Measurements from ENCODE around the gene HTR2C.
"Not testable (repeated sequence)": the region's sequence is repeated elsewhere in the genome, so short reads cannot be mapped to it uniquely, and the experiment has no call there.

HTR2C gene

DNA sequence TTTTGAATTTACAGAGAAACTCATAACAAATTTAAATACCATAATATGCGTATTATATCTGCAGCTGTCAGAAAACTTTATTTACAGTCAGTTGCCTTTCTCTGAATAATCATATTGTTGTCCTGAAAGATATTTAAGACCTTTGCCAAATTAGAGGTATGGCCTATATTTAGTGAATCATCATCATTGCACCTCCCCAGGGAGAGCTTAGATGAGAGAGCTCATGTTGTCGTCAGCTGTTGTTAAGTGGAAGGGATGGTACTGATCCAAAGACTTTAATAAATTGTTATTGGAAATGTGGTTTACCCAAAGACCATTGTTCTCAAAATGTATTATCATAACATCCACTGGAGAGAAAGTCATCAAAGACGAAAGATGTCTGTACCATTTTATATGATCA, 128.6 kb downstream of the HTR2C start:
- no peak for DNase-seq (ENCODE audit: low spot score)

DNA sequence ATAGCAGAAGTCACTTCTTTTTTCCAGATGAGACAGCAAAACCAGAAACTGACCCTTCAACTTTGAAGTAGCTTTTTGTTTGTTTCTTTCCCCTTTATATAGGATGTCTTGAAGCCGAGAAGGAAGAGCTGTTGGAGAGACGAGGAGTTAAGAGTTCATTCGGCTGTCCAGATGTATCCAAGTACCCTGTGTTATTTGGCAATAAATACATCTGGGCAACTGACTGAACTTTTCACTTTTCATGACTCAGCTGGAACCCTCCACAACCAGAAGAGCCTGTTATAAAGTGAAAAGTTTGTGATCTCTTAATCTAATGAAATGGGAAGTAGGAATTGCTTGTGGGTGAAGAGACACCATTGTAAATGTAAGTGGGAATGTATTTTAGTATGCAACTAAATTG, 131.2 kb downstream of the HTR2C start:
- no peak for DNase-seq (ENCODE audit: low spot score)

GRCh38 chrX:114717921-114718320, 134.0 kb downstream of the HTR2C start:
- DNase-seq (ENCODE audit: low spot score) = no peak

DNA sequence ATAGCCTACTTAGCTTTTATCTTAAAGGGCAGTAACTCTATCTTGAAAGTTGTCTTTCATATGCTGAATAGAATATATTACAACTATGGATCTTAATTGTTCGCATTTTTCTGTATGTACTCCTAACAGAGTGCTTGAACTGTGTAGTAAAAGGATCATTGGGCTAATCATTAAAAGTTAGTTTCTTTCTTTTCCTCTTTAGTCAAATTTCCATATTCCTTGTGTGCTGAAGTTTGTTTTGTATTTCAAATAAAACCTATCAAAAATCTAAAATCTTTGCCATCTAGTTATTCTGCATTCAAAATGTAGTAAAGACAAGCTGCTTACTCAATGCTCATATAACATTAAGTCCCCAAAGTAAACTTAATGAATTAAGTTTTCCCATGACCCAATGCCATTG, 182.7 kb downstream of the HTR2C start:
- DNase-seq (ENCODE audit: low spot score) = no peak

- DNase-seq (ENCODE audit: low spot score) = no peak
Observed at GRCh38 chrX:114774691-114775090, 190.8 kb downstream of the HTR2C start.

GRCh38 chrX:114782925-114783324, 199.0 kb downstream of the HTR2C start:
- no peak for DNase-seq (ENCODE audit: low spot score)

DNA sequence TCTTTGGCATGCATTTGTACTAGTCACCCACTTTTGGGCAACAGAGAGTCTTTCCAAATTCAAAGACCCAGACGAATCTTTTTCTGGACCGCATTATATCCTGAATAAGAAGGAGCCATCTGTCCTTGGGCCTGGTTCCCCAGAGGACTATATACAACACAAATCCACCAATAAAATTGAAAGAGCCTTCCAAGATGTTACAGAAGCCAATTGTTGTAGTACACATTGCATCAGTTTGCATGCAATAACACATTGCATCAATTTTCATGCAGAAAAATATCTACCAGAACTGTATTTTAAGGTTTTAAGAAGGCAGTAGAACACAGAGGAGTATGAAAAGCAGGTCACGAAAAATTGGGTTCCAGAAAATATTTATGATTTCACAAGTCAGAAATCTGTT, 203.2 kb downstream of the HTR2C start:
- DNase-seq (ENCODE audit: low spot score) = no peak

- DNase-seq (ENCODE audit: low spot score) = no peak
Observed at GRCh38 chrX:114797494-114797893, 213.6 kb downstream of the HTR2C start.

- peak; percentile 8 for DNase-seq (ENCODE audit: low spot score)
Observed at GRCh38 chrX:114798907-114799306, 215.0 kb downstream of the HTR2C start.

GRCh38 chrX:114800719-114801118, 216.8 kb downstream of the HTR2C start:
- DNase-seq (ENCODE audit: low spot score) = no peak

GRCh38 chrX:114819509-114819908, 235.6 kb downstream of the HTR2C start:
- DNase-seq (ENCODE audit: low spot score) = no peak

GRCh38 chrX:114841051-114841450, 257.2 kb downstream of the HTR2C start:
- DNase-seq (ENCODE audit: low spot score) = no peak

DNA sequence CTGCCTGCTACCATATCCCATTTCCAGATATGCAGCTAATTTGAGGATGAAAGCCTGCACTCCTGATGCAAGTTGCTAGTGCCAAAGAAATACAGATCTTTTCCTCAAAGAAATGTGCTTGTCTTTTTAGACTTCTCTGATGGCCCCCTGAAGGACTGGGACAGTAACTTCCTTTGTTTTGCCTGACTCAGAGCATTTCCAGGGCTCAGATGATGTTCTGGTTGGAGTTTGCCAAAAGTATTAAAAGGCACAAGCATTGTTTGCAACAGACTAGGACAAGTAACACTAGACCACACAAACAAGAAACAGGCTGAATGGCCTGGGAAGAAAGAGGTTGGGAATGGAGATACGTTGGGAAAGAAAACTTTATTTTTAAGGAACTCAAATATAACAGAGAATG, 258.3 kb downstream of the HTR2C start:
- DNase-seq (ENCODE audit: low spot score) = no peak

GRCh38 chrX:114889481-114889880, 305.6 kb downstream of the HTR2C start:
- no peak for DNase-seq (ENCODE audit: low spot score)

- no peak for DNase-seq (ENCODE audit: low spot score)
Observed at GRCh38 chrX:114903618-114904017, 319.7 kb downstream of the HTR2C start.

DNA sequence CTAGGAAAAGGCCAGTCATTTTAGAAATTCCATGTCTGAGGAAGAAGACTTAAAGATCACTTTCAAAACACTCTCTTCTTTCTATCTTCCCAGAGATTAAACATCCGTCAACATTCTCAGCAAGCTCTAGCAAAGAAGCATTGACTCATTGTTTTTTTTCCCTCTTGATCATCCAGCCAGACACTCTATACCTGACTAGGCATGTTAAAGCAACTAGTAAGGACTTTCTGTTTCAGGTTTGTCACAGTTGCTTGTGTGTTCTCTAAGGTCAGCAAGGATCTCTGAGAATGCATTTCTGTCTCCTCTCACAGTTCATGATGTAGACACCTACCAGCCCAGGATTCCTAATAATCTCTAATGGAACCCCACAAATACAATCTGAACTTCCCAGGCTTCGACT, 321.4 kb downstream of the HTR2C start:
- no peak for DNase-seq (ENCODE audit: low spot score)

DNA sequence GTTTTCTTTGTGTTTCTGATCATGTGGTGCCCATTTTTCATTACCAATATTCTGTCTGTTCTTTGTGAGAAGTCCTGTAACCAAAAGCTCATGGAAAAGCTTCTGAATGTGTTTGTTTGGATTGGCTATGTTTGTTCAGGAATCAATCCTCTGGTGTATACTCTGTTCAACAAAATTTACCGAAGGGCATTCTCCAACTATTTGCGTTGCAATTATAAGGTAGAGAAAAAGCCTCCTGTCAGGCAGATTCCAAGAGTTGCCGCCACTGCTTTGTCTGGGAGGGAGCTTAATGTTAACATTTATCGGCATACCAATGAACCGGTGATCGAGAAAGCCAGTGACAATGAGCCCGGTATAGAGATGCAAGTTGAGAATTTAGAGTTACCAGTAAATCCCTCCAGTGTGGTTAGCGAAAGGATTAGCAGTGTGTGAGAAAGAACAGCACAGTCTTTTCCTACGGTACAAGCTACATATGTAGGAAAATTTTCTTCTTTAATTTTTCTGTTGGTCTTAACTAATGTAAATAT, 323.2 kb downstream of the HTR2C start:
- DNase-seq (ENCODE audit: low spot score) = no peak

- DNase-seq (ENCODE audit: low spot score) = no peak
Observed at GRCh38 chrX:114924423-114924822, 340.5 kb downstream of the HTR2C start.

- no peak for DNase-seq (ENCODE audit: low spot score)
Observed at GRCh38 chrX:114924856-114925255, 341.0 kb downstream of the HTR2C start.

DNA sequence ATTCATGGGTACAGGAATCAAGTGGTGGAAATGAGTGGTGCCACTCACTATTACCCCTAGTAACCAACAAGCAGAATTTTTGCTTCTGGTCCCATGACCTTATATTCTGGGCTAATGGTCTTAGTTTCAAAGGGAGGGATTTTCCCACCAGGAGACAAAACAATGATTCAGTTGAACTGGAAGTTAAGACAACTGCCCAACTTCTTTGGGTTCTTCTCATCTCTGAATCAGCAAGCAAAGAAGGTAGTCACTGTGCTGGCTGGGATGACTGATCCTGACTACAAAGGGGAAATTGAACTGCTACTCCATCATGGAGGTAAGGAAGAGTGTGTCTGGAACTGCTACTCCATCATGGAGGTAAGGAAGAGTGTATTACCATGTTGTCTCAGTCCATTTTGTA, 346.3 kb downstream of the HTR2C start:
- no peak for DNase-seq (ENCODE audit: low spot score)

DNA sequence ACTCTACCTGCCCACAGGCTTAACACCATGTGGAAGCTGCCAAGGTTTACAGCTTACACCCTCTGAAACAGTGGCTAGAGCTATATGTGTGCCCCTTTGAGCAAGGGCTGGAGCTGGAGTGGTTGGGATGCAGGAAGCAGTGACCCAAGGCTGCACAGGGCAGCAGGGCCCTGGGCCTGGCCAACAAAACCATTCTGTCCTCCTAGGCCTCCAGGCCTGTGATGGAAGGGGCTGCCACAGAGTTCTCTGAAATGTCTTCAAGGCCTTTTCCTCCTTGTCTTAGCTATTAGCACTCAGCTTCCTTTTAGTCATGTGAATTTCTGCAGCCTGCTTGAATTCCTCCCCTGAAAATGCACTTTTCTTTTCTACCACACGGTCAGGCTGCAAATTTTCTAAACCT, 348.7 kb downstream of the HTR2C start:
- DNase-seq (ENCODE audit: low spot score) = no peak

DNA sequence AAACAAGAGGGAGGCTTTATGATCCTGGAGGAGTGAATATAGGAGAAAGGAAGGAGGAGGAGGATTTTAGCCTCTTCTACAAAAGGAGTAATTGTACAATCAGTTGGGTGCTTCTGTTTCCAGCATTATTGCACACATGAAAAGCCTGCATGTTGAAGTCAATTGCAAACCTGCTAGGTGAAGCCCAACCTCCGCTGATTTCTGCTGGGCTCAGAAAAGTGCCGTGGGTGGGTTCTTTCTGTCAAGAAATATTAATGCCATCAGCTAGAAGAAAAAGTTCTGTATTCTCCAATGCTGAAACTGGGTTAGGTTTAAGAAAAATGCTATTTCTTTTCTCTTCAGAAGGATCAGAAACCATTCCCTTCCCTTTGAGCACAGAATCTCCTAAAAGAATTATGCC, 349.4 kb downstream of the HTR2C start:
- DNase-seq (ENCODE audit: low spot score) = not testable (repeated sequence)

DNA sequence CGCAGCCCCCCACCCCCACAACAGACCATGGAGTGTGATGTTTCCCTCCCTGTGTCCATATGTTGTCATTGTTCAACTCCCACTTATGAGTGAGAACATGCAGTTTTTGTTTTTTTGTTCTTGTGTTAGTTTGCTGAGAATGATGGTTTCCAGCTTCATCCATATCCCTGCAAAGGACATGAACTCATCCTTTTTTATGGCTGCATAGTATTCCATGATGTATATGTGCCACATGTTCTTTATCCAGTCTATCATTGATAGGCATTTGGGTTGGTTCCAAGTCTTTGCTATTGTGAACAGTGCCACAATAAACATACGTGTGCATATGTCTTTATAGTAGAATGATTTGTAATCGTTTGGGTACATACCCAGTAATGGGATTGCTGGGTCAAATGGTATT, 353.2 kb downstream of the HTR2C start:
- not testable (repeated sequence) for DNase-seq (ENCODE audit: low spot score)

DNA sequence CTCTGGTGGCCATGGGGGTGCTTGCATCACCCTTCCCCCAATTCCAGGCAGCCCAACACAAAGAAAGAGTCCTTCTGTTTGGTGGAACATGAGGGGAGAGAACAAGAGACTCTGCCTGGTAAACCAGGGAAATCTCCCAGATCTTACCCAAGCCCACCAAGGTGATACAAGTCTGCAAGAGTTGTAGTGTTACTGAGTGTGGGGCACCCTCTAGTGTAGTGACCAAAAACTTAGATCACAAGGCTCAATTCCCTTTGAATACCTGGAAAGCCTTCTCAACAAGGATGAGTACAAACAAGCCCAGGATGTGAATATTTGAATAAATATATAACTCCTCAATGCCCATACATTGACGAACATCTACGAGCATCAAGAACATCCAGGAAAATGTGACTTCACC, 368.8 kb downstream of the HTR2C start:
- no peak for DNase-seq (ENCODE audit: low spot score)

All from kidney capillary endothelial cell (primary cell).